Measurements from ENCODE around the gene SP5. TPM values are rescaled to one million over a fixed set of nuclear protein-coding genes. Genes with fewer than 3 reads are reported as not detected.

Gene SP5
- total and polyA plus RNA-seq, 2 donors (not counting 1 experiment from before 2014, with no cell fraction given): not detected

- intact Hi-C loops (cut with micrococcal nuclease): no loop called here
- POLR2A ChIA-PET: no interaction called here
- H3K4me1 ChIP-seq (ENCODE audit: control insufficient read depth in 2 of 2, insufficient read depth in 2 of 2, low read length in 2 of 2): no peaks in the 10 kb centered on the region
Observed at GRCh38 chr2:170701011-170701410, 14.1 kb upstream of the SP5 start.

More at GRCh38 chr2:170701011-170701410, 14.1 kb upstream of the SP5 start:
- H3K27me3 ChIP-seq (replicated peaks in 1 of 4; ENCODE audit: control extremely low read depth in 1 of 4, control insufficient read depth in 3 of 4, insufficient read depth in 4 of 4, low read length in 3 of 4): peaks cover 0 to 5% (median 0%) of the 10 kb centered on the region in 4 experiments
- H2AFZ ChIP-seq (ENCODE audit: insufficient read depth, low read depth, low read length, poor library complexity, severe bottlenecking): no peak overlapping the region
- no peak overlapping the region for H3K27ac ChIP-seq (ENCODE audit: low read length in 2 of 2)
- CTCF ChIA-PET: no interaction called here
- no peaks in the 10 kb centered on the region for H3K79me2 ChIP-seq (ENCODE audit: control insufficient read depth, insufficient read depth, low read length)
- Mint-ChIP-seq H3K4me3 (no peak overlapping the region), H3K27me3 (peaks cover 42% of the 10 kb centered on the region), H3K4me1 (no peaks in the 10 kb centered on the region), H3K9me3 (ENCODE audit: insufficient read depth) (peaks cover 3% of the 10 kb centered on the region), H3K27ac (no peak overlapping the region)
- 60% methylated on average over 1 of the region's 4 CpGs for WGBS (ENCODE audit: insufficient coverage)
- H3K36me3 ChIP-seq (replicated peaks in 1 of 2; ENCODE audit: control extremely low read depth in 1 of 2, control insufficient read depth in 1 of 2, extremely low read depth in 1 of 2, insufficient read depth in 2 of 2, low read length in 1 of 2): no peaks in the 10 kb centered on the region
- TF ChIP-seq EZH2 (IDR thresholded peaks at IDR 0.05; ENCODE audit: borderline replicate concordance, insufficient read depth, low read depth, low read length, poor library complexity, severe bottlenecking): no peak
- no peak for TF ChIP-seq CTCF (IDR thresholded peaks at IDR 0.05)
- no peaks in the 10 kb centered on the region for H4K20me1 ChIP-seq (ENCODE audit: control insufficient read depth, insufficient read depth, low read length, poor library complexity, severe bottlenecking)
- ATAC-seq (ENCODE audit: low read depth) (no peak), DNase-seq (no peak)
- H3K4me2 ChIP-seq (replicated peaks; ENCODE audit: low read depth, low read length, poor library complexity, severe bottlenecking): no peak overlapping the region
- H3K9ac ChIP-seq (ENCODE audit: low read length): no peak overlapping the region
- H3K4me3 ChIP-seq (ENCODE audit: control extremely low read depth in 1 of 5, extremely low read depth in 1 of 5, insufficient read depth in 1 of 5, low read depth in 2 of 5, low read length in 4 of 5): no peak overlapping the region
- peaks cover 0 to 3% (median 0%) of the 10 kb centered on the region in 3 donors for H3K9me3 ChIP-seq (ENCODE audit: control extremely low read depth in 1 of 3, control insufficient read depth in 2 of 3, insufficient read depth in 1 of 3, low read length in 2 of 3)

All from B cell (primary cell).